Effector CD8-positive, alpha-beta T cell (primary cell): ENCODE measurements around the gene NDOR1.

Experiments
- DNase-seq: peaks from one replicate; lab custom pipeline; 2025; lab: John Stamatoyannopoulos, UW

Gene NDOR1

DNA sequence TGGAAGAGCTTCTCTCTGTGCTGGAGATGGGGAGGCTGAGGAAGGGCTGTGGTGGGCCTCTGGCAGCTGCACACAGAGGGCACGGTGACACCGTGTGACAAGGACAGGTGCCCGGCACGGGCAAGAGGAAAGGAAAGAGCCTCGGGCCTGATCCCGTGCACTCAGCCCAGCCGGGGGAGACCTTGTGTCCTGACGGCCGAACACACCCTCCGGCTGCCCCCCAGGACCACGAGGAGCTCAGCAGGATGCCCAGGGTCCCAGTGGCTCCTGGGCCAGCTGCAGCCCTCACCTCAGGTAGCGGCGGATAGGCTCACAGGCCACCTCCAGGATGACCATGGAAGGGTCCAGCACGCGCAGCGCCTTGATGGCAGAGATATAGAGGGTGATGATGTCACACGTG is 22.7 kb upstream of the NDOR1 start:
- no peak for DNase-seq

DNA sequence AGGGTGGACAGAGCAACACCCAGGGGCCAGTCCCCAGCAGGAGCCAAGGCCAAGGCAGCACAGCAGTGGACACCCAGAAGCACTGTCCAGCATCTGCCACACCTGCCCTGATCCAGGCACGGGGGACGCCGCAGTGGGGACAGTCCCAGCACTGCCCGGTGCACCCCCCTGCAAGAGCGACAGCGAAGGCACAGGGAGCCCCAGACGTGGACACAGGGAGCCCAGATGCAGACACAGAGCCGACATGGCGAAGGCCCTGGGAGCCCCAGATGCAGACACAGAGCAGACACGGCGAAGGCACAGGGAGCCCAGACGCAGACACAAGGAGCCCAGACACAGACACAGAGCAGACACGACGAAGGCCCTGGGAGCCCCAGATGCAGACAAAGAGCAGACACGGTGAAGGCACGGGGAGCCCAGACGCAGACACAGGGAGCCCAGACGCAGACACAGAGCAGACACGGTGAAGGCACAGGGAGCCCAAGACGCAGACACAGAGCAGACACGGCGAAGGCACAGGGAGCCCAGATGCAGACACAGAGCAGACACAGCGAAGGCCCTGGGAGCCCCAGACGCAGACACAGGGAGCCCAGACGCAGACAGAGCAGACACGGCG is 21.4 kb upstream of the NDOR1 start:
- DNase-seq, result no peak

DNA sequence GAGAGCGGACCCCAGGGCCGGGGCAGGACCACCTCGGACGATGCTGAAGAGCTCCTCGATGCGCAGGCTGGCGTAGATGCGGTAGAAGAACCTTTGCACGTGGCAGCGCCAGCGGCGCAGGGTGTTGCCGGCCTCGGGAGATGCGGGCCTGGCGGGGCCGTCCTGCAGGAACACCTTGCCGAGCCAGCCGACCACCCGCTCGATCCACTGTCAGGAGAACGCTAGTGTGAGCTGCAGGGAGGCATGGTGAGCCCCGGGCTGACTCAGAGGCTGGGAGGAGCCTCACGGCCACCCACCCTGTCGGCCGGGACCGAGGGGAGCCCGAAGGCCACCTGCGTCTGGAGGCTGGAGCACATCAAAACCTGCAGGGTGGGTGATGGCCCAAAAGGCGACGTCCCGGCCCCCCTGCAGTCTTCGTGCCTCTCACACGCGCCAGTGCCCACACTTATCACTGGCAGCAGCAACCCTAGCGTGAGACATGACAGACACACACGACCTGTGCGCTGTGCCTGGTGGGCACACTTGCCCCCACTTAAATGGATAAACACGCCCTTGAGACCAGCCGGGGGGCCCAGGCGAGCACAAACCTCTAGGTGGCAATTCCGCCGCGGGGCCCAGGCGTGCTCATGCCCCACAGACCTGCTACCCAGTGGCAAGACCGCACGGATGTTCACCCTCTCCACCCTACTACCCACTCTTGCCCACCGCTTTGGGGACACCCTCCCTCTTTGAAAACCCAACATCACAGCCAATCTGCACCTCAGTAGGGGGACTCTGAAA is 20.4 kb upstream of the NDOR1 start:
- DNase-seq, result no peak

DNA sequence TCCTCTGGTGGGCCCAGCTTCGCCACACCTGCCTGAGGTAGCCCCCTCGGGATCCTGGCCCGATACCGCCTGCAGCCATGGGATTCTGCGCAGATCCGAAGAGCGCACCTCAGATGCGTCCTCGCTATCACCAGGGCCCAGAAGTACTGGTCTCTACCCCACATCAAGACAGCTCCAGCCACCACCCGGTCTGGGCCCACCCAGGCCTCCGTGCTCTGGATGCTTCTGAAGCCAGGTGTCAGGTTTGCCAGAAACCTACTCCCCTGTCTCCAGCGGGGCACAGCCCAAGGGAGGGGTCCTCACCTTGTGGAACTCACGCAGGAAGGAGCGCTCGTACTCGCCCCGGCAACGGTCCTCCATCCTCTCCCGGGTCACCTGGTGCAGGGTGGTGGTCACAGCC is 19.6 kb upstream of the NDOR1 start:
- no peak for DNase-seq

DNA sequence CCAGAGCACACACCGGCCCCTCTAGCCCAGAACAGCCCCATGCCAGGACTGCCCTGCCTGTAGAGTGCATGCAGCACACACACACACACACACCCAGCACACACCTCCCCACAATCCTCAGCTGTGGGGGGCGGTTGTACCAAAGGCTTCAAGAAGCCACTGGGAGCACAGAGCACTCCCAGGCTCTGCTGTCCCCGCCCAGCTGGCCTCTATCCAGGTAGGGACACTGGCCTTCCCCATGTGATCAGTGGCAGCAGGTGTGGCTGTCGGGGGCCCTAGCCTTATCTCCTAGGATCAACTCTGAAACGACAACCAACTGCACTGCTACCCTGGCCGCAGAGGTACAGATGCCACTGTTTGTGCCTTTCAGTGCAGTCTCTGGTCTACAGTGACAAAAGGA is 19.1 kb upstream of the NDOR1 start:
- no peak for DNase-seq

DNA sequence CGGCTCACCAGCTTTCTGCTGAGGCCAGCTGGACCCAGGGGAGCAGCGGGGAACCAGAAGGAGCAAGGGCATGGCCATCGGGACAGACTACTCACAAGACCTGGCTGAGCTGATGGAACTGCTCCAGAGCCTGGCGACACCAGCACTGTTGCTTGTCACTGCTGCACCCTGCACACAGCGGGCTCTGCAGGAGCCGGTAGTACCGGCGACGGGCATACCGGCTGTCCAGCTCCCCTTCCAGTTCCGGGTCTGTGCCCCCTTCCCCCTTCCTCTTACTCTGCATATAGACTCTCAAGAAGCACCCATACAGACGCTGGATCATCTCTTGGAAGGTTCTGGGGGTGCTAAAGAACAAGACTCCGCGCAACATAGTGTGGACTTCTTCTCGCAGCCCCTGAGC is 18.1 kb upstream of the NDOR1 start:
- no peak for DNase-seq

DNA sequence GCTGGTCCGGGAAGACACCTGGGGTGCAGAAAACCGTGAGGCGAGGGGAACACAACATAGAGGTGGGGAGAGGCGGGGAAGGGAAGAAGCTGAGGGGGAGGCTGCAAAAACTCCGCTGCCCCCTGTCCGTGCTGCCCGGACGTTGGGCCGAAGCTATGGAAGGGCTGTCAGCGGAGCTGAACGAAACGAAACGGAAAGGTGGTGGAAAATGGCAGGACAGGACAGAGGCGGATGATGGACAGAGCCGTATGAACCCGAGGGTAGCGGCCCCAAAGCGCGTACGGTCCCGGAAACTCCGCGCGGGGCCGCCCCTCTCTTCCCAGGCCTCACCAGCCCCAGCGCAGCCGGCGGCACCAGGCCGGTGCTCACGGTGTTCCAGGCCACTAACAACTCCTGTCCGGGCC is 17.4 kb upstream of the NDOR1 start:
- DNase-seq, result no peak

DNA sequence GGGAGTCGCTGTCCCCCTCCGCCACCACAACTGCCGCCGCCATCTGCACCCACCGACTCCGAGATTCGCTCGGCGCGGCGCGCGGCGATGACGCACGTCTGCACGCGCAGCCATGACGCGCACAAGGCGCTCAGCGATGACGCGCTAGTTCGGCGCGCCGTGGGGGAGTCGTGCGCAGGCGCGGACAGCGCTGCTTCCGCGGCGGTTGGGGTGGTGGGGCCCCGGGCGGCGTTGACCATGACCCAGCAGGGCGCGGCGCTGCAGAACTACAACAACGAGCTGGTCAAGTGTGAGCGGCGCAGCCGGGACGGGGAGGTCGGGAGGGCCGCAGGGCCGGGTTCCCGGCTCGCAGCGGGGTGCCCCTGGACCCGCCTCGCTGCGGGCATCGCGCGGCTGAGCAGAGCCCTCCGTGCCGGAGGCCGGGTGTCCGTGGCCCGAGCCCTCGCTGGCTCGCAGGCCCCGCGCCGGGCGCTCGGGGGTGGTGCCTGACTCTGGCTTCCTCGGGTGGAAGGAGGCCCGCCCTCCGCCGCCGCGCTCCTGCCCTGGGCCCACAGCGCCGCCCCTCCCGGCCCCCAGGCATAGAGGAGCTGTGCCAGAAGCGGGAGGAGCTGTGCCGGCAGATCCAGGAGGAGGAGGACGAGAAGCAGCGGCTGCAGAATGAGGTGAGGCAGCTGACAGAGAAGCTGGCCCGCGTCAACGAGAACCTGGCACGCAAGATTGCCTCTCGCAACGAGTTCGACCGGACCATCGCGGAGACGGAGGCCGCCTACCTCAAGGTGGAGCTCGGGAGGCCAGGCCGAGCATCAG is 16.8 kb upstream of the NDOR1 start, which contains the start of the genes ANAPC2 and SSNA1:
Gene ANAPC2 (minus strand): TSS at position 71 of the 807 bp plus-strand sequence. CDS start 28 bp downstream, at position 43.
Gene SSNA1 (plus strand): TSS at position 187 of the 807 bp plus-strand sequence. CDS start 51 bp downstream, at position 238.
- DNase-seq, result peak; percentile 90

DNA sequence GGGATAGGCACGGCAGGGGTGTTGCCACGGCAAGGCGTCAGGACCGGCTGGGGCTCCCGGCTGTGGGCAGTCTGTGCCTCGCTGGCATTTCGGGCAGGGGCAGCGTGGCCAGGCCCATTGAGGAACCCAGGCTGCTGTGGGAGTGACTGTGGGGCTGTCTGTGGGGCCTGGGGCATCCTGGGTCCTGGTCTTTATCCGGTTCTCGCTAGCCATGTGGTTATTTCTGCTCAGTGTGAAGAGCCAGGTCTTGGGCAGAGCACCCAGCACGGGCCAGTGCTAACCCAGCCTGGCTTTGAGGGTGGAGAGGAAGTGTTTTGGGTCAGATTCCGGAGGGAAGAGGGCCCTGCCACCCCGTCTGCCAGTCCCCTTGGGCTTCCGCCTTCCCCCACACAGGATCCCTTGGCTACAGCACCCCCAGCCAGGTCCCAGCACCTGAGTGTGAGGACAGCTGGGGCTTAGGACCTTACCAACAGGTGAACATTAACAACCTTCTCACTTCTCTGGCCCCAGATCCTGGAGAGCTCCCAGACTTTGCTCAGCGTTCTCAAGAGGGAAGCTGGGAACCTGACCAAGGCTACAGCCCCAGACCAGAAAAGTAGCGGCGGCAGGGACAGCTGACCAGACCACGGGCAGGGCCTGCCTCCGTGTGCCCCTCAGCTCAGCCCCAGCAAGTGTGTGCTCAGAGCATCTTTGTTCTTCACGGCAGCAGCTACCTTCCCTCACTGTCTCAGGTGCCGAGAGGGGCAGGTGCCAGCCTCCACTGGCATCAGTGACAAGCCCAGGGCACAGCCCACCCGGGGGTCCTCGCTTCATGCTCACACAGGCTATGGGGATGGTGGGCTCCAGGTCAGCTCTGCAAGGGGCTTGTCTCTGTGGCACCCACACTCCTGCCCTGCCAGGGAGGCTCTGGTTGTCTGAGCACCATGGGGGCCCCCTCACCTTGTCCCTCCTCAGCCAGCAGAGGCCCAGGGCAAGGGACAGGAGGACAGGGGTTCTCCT is 15.9 kb upstream of the NDOR1 start:
- DNase-seq, result no peak

DNA sequence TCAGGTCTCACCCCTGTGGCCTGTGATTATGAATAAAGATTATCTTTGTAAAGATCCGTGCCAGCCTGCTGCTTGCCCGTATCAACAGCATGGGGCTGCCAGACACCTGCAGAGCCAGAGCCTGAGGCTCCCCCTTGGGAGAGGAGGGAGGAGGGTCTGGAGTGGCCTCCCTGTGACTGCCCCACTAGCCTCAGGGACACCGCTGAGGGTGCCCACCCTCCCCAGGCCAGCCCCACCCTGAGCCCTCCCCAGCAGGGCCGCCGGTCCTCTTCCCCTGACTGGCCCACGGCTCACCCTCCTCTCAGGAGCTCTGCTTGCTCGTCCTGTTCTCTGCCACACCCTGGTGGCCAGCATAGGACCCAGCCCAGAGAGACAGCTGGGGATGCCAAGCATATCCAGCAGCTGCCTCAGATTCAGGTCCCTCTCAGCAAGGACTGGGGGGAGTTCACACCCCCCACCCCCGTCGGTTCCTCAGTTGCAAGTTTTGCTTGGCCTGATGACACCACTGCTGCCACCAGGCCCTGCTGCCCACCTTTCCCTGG is 15.1 kb upstream of the NDOR1 start:
- no peak for DNase-seq

DNA sequence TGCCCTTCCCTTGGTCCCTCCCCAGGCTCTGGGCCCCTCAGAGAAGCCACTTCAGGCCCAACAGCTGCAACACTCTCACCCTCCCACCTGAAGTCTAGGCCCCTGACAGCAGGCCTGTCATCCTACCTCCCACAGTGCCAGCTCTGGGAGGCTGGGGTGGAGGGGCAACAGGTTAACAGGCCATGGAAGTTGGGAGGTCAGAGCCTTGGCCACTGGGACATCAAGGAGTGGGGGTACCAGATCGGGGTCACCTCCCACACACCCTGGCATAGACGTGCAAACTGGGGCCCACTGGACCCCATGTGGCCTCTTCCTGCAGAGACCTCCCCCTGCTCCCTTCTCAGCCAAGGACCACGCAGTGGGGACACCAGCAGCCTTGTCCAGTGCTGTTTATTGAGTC is 14.3 kb upstream of the NDOR1 start:
- no peak for DNase-seq

DNA sequence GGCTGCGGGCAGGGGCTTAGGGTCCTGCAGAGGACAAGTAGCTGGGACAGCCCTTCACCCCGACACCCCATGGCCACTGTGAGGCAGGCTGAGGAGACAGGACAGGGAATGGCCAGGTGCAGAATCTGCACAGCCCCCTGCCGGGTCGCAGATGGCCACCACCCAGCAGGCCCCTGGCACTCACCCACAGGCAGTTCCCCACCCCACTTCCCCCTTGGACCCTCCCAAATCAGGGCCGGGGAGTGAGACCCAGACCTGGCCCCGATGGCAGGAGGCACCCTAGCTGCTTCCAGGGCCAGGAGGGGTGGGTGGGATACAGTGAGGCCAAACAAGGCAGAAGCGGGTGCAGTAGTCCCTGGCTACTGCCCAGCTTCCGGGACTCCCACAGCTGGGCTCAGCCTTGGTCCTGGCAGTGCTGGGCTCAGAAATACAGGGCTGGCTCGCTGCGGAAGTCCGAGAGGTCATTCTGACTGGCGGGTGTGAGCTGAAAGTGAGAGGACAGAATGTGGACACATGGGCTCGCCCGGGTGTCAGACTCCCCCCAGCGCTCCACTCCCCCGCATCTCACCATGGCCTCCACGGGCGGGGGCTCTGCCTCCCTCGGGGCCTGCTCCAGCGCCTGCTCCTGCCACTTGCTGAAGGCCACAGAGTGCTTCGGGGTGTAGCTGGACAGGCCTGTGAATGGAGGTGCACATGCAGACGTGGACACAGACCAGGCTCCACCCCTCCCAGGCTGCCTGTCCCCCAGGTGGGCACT is 13.6 kb upstream of the NDOR1 start:
- no peak for DNase-seq

DNA sequence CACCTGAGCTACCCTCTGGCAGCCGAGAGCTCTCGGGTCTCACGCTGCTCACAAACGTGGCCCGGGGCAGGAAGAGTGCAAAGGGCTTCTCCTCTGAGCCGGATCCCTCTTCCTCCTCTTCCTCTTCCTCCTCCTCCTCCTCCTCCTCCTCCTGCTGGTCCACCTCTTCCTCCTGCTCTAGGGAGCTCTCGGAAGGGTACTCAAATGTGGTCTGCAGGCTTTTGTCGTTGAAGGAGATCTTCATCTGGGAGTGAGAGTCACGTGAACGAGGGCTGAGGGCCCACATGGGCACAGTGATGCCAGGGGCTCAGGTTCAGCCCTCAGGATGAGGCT is 13.1 kb upstream of the NDOR1 start:
- no peak for DNase-seq

DNA sequence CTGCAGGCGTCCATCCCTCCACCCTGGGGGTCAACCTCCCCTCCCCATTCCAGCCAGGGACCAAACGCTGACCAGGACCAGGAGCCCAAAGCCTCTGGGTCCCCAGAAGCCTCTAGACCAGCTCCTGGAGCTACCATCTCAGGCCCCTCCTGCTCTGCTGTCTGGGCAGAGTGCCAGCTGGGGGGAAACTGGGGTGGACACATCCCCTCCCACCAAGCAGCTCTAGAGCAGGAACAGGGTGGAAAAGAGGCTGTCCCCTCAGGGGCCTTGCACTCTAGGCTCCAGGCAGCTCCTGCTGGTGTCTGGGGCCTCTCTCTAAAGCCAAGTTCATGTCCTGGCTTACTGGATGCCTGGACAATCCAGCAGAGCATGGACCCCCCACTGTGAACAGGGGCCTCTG is 12.6 kb upstream of the NDOR1 start:
- DNase-seq, result no peak

DNA sequence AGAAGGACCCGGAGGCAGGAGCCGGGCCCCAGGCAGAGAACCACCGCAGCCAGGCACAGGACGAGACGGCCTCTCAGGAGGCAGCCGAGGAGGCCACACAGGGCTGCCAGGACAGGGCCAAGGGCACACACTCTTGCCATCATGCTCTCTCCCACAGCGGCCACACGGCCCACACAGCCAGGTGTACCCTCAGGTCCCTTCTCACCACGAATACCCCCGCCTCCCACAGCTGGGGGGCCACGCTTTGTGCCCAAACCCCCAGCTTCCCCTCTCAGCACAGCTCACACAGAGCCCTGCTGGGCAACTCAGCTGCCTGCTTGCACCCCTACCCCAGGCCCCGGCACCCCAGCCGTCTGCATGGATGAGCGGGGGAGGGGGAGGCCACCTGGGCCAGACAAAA is 11.7 kb upstream of the NDOR1 start:
- DNase-seq, result no peak

DNA sequence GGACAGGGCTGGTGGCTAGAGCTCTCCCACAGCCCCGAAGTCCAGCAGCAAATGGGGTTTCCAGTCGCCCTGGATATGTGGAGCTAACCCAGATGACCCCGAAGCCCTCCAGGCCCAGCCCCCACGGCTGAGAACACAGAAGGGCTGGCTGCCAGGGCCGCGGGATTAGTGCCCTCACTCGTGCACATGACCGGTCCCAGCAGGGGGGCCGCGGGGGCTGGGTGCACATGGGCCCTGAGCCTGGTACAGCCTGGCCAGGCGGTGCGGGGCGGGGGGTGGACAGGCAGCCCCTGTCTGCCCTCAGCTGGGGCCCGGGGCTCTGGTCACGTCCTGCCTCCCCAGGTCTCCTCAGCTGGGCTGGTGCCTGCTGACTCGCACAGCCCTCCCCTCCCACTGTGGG is 11.1 kb upstream of the NDOR1 start:
- DNase-seq, result no peak

DNA sequence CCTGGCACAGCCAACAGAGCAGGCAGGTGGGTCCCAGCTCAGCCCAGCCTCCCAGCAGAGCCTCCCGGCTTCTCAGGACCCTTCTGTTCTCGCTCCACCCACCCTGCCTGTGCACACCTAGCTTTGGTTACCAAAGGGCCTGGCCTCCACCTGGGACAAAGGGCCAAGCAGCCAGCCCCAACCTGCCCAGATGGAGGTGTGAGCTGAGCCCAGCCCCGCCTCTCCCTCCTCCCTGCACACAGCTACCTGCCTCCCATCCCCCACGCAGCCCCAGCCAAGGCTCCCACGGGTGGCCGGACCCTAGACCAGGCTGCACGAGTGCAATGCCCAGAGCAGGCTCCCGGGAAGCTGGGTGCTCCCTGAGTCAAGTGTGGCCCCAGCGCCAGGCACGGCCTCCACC is 10.6 kb upstream of the NDOR1 start:
- DNase-seq, result no peak

DNA sequence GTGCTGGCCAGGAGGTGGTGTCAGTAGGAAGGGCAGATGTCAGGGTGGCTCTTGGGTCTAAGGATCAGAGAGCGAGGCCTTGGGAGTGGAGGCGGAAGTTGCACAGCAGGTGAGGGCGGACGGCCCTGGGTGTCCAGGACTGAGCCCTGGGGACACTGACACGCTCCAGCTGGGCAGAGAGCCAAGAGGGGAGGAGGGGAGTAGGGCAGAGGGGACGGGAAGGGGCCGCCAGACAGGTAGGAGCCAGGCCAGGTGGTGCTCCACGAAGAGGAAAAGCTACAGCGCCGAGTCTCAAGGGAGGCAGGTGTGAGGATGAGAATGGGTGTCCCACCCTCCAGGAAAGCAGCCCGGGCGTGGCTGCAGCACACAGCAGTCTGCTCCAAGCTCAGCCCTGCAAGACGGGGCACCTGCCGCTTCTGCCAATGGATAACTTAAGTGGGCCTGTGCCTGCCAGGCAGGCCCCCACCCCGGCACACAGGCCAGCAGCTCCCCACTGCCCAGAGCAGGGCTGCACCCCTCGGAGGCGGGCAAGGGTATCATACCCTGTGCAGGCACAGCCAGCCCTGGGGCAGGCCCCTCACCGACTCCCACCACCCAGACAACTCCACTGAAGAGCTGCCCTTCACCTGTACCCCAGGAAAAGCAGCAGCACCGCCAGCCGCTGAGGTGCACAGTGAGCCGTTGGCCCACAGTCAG is 9.8 kb upstream of the NDOR1 start:
- DNase-seq, result no peak

DNA sequence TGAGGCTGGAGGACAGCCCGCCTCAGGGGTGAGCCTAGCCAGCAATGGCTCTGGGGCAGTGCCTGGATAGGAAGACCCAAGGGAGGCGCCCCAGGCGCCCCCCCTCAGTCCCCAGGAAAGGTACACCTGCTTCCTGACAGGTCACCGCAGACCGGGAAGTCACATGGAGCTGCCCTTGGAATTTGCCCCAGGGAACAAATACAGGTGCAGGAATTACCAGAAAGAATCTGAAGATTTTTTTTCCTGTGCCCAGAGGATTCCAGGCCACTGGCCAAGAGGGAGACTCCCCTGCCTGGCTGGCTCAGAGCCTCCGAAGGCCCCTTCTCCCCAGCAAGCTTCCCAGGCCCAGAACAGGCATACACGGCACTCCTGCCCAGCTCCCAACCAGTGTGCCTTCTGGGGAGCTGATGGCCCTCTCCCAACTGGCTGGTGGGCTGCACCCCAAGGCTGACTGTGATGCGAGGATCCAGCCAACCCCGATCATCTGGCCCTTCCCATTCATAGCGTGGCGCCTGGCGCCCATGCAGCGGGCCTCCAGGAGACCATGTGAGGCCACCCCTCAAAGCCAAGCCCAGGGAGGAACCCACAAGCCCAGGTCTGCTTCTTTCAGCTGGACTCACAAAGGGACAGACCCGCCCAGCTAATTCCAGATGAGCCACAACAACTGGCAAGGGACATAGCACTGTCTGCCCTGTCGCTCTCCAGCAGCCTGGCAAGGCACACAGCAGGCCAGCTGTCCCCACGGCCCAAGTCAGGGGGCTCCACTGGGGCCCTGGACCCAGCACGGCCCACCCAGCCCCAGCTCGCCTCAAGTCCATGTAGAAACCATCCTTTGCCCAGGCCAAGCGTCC is 7.2 kb upstream of the NDOR1 start:
- DNase-seq, result no peak
